GM12865 (cell line): Measurements from ENCODE around the gene RBL2.
A peak's percentile ranks its signal among the peaks of the same experiment; 100 is the strongest.

Experiments used
- DNase-seq: peaks from one replicate; pipeline ENCODE4 v3.0.0; 2010; ENCODE audit warnings: low read depth
- H3K4me3 ChIP-seq: 2 replicates; pipeline ENCODE4 v1.5.1; 2011; ENCODE audit warnings: mild to moderate bottlenecking, low read depth, low read length, control low read depth
- TF ChIP-seq, protein P1 (sequence below): IDR thresholded peaks from 2 replicates; pipeline ENCODE4 v1.5.1; 2011; ENCODE audit warnings: low read length, control low read depth, low read depth, inconsistent platforms; ENCODE audit not compliant: insufficient read depth; ENCODE audit errors: missing control alignments

Gene RBL2

GRCh38 chr16:53449816-53450517 lies 15.7 kb downstream of the RBL2 start:
- DNase-seq: peak; percentile 15
- no peak overlapping the region for H3K4me3 ChIP-seq
- TF ChIP-seq, protein P1, sequence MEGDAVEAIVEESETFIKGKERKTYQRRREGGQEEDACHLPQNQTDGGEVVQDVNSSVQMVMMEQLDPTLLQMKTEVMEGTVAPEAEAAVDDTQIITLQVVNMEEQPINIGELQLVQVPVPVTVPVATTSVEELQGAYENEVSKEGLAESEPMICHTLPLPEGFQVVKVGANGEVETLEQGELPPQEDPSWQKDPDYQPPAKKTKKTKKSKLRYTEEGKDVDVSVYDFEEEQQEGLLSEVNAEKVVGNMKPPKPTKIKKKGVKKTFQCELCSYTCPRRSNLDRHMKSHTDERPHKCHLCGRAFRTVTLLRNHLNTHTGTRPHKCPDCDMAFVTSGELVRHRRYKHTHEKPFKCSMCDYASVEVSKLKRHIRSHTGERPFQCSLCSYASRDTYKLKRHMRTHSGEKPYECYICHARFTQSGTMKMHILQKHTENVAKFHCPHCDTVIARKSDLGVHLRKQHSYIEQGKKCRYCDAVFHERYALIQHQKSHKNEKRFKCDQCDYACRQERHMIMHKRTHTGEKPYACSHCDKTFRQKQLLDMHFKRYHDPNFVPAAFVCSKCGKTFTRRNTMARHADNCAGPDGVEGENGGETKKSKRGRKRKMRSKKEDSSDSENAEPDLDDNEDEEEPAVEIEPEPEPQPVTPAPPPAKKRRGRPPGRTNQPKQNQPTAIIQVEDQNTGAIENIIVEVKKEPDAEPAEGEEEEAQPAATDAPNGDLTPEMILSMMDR: no peak

GRCh38 chr16:53453928-53454327 lies 19.7 kb downstream of the RBL2 start:
- no peak overlapping the region for H3K4me3 ChIP-seq
- no peak for DNase-seq
- TF ChIP-seq, protein P1: no peak

- TF ChIP-seq, protein P1: no peak
- DNase-seq: peak; percentile 46
These were observed 22.4 kb downstream of the RBL2 start for GRCh38 chr16:53456625-53457024.

DNA sequence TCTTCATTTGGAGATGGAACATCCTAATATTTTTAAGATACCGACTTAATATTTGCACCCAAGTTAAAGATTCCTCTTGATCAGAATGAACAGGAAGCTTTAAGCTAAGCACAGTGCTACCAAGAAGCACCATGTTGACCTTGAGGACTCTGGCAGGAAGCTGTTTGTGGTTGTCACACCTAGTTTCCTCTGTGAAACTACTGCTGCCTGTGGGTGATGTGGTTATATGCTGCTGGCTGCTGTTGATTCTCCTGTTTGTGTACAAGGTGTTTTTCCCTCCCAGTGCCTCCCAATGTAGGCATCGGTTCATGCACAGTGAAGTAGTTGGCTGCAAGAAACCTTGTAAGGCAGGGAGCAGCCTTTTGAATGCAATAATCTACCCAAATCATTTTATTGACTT lies 23.4 kb downstream of the RBL2 start:
- TF ChIP-seq, protein P1: no peak
- H3K4me3 ChIP-seq: no peak overlapping the region
- peak; percentile 95 for DNase-seq

More at GRCh38 chr16:53456625-53457024, 22.4 kb downstream of the RBL2 start:
- H3K4me3 ChIP-seq: no peak overlapping the region

DNA sequence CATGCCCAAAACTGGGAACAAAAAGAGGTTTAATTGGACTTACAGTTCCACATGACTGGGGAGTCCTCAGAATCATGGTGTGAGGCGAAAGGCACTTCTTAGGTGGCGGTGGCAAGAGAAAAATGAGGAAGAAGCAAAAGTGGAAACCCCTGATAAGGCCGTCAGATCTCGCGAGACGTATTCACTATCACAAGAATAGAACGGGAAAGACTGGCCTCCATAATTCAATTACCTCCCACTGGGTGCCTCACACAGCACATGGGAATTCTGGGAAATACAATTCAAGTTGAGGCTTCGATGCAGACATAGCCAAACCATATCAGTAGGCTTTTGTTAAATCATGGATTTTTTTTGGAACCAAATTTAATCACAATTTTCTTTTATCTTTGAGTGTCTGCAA lies 24.4 kb downstream of the RBL2 start:
- no peak overlapping the region for H3K4me3 ChIP-seq
- TF ChIP-seq, protein P1: no peak
- DNase-seq: no peak

DNA sequence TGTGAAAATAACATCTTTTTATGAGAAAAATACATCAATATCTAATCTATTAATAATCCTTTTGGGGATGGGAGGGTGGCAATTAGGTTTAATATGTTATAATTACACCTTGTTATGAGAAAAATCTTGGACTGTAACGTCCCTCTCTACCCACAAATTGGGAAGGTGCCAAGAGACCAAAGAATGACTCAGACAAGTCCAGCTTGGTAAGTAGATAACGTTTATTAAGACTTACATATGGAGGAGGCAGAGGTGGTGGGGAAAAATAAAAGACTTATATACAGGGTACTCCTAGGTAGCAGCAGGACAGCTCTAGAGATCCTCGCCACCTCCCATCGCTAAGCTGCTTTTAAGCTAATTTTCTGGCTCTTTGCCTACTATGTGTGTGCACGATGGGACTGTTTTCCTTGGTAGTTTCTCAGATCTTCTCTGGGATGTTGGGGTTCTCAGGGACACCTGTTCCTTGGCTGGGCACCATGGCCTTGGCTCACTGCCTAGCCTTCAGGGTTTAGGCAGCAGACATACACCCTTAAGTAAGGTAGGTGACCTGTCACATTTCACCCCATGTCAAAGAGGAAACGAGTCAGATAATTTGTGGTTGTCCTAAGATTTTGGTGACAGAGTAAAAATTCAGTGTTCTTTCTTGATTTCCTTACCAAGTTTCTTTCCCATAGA lies 31.5 kb downstream of the RBL2 start:
- DNase-seq: no peak
- no peak overlapping the region for H3K4me3 ChIP-seq
- TF ChIP-seq, protein P1: no peak
